Mucosa of descending colon (tissue), 3 donors: ENCODE results near the gene ANKRD27. TPM values are rescaled to one million over a fixed set of nuclear protein-coding genes. Genes with fewer than 3 reads are reported as not detected.
"Not testable (repeated sequence)": the region's sequence is repeated elsewhere in the genome, so short reads cannot be mapped to it uniquely, and the experiment has no call there.

Experiments
- ATAC-seq: fragments of 200-7000 bp; cut with Tn5 transposase; one replicate; pipeline ENCODE4 v1.9.1; 2020; ENCODE audit warnings: mild to moderate bottlenecking, moderate library complexity
- DNase-seq, 3 donors: peaks; one replicate each; pipeline ENCODE4 v3.0.0-alpha.2; 2020
- H3K36me3 ChIP-seq: fragments of 200-600 bp; one replicate; pipeline ENCODE4 v1.8.0; 2021; ENCODE audit warnings: low read depth, mild to moderate bottlenecking
- H3K4me1 ChIP-seq: fragments of 200-600 bp; one replicate; pipeline ENCODE4 v1.8.0; 2021; ENCODE audit warnings: low read depth, mild to moderate bottlenecking
- H3K4me3 ChIP-seq: fragments of 200-600 bp; one replicate; pipeline ENCODE4 v1.8.0; 2021; ENCODE audit warnings: mild to moderate bottlenecking
- H3K9me3 ChIP-seq: fragments of 200-600 bp; one replicate; pipeline ENCODE4 v1.8.0; 2021; ENCODE audit warnings: mild to moderate bottlenecking
- CTCF ChIP-seq: fragments of 200-600 bp; IDR thresholded peaks from one replicate; pipeline ENCODE4 v1.8.0; 2022; ENCODE audit warnings: antibody characterized with exemption, mild to moderate bottlenecking
- intact Hi-C, 2 donors: fragments of 100-400 bp; cut with DNase I in 1 of 2; cut with micrococcal nuclease in 1 of 2; formaldehyde crosslinking; loops; one replicate each; pipeline versions ENCODE4 v1.11.0 to v1.11.1; 2022; cut with DNase I, micrococcal nuclease
- total RNA-seq, 3 donors: library from RNA; stranded (reverse); fragmentation: NEBNext Ultra II Directional in 2 of 3; extraction: Animal tissue kit (Norgen Biotek cat#: 25700) in 2 of 3; gene quantifications; one replicate each; pipeline versions ENCODE4 v1.2.1 to v1.2.4, GENCODE V29; 2021 to 2023
- donor health status: DM: no; HTN: no; CAD: no; lungs with moderate emphysema.
- donor health status: DM: no; HTN: no; CAD: no.
- donor health status: DM: no; HTN: yes; CAD: no.

The ANKRD27 gene
- total RNA-seq, 3 donors from 2014 or later = 36.0 to 59.6 (median 41.1) TPM

GRCh38 chr19:32599258-32599657 is 75.7 kb downstream of the ANKRD27 start:
- ATAC-seq (no peak), DNase-seq (no peak)
- Histone ChIP-seq H3K36me3 (peaks cover 31% of the 10 kb centered on the region), H3K4me1 (no peaks in the 10 kb centered on the region), H3K9me3 (no peaks in the 10 kb centered on the region), H3K4me3 (no peak overlapping the region)
- intact Hi-C loops = no loop called here
- no peak for TF ChIP-seq CTCF

- intact Hi-C loops = no loop called here
- TF ChIP-seq CTCF = no peak
- no peak for ATAC-seq
- DNase-seq = no peak
- Histone ChIP-seq H3K4me1 (no peaks in the 10 kb centered on the region), H3K9me3 (no peaks in the 10 kb centered on the region), H3K36me3 (peaks cover 22% of the 10 kb centered on the region), H3K4me3 (no peak overlapping the region)
These were observed 77.0 kb downstream of the ANKRD27 start for GRCh38 chr19:32598022-32598421.

- intact Hi-C loops = no loop called here
- H3K4me3 ChIP-seq = no peak overlapping the region
- DNase-seq (no peak), ATAC-seq (no peak)
- no peak for TF ChIP-seq CTCF
- no peaks in the 10 kb centered on the region for H3K9me3 ChIP-seq
- H3K4me1 ChIP-seq = no peaks in the 10 kb centered on the region
- peaks cover 19% of the 10 kb centered on the region for H3K36me3 ChIP-seq
These were observed 79.5 kb downstream of the ANKRD27 start for GRCh38 chr19:32595491-32595890.

GRCh38 chr19:32594021-32594420 is 81.0 kb downstream of the ANKRD27 start:
- H3K9me3 ChIP-seq = no peaks in the 10 kb centered on the region
- DNase-seq (no peak), ATAC-seq (no peak)
- intact Hi-C loops = no loop called here
- TF ChIP-seq CTCF = no peak
- no peak overlapping the region for H3K4me3 ChIP-seq
- no peaks in the 10 kb centered on the region for H3K4me1 ChIP-seq
- peaks cover 10% of the 10 kb centered on the region for H3K36me3 ChIP-seq

- H3K36me3 ChIP-seq, ATAC-seq, intact Hi-C loops: not testable (repeated sequence)
These were observed 87.1 kb downstream of the ANKRD27 start for GRCh38 chr19:32587747-32588504.

GRCh38 chr19:32581705-32582179 is 93.2 kb downstream of the ANKRD27 start:
- H3K4me3 ChIP-seq = peak overlapping the region; percentile 56
- ATAC-seq = peak; percentile 30
- peak in 1 of 3 donors; percentile 41 for DNase-seq
- intact Hi-C loops = no loop called here
- peaks cover 4% of the 10 kb centered on the region for H3K4me1 ChIP-seq
- TF ChIP-seq CTCF = no peak
- H3K9me3 ChIP-seq = no peaks in the 10 kb centered on the region
- no peaks in the 10 kb centered on the region for H3K36me3 ChIP-seq

More at GRCh38 chr19:32587747-32588504, 87.1 kb downstream of the ANKRD27 start:
- not testable (repeated sequence) for H3K4me1 ChIP-seq, DNase-seq, H3K4me3 ChIP-seq, H3K9me3 ChIP-seq
